Ascending aorta (tissue), 2 donors: ENCODE results near the gene ENGASE. TPM values are rescaled to one million over a fixed set of nuclear protein-coding genes. Genes with fewer than 3 reads are reported as not detected.

ENCODE experiments used
- DNase-seq, 2 donors: peaks; one replicate each; pipeline ENCODE4 v3.0.0-alpha.2; 2019; ENCODE audit warnings: low spot score in 2 of 2
- H3K27ac ChIP-seq, 2 donors: fragments of 200-600 bp; sonication (generic); one replicate each; pipeline ENCODE4 v1.5.1; 2016 to 2017; ENCODE audit warnings: mild to moderate bottlenecking in 1 of 2
- H3K27me3 ChIP-seq: fragments of 200-600 bp; sonication (generic); one replicate; pipeline ENCODE4 v1.5.1; 2017
- H3K36me3 ChIP-seq, 2 donors: fragments of 200-600 bp; sonication (generic); one replicate each; pipeline ENCODE4 v1.5.1; 2016
- H3K4me1 ChIP-seq, 2 donors: fragments of 200-600 bp; sonication (generic); one replicate each; pipeline ENCODE4 v1.5.1; 2016 to 2017; ENCODE audit warnings: mild to moderate bottlenecking in 1 of 2
- H3K4me3 ChIP-seq, 2 donors: fragments of 200-600 bp; sonication (generic); one replicate each; pipeline ENCODE4 v1.5.1; 2016 to 2017; ENCODE audit warnings: mild to moderate bottlenecking in 1 of 2
- H3K9me3 ChIP-seq, 2 donors: fragments of 200-600 bp; sonication (generic); one replicate each; pipeline ENCODE4 v1.5.1; 2016
- CTCF ChIP-seq, 3 experiments: fragments of 200-600 bp in 2 of 3; fragments of 450-650 bp in 1 of 3; sonication (generic) in 2 of 3; IDR thresholded peaks; one replicate each; pipeline ENCODE4 v1.5.1; 2016 to 2019; ENCODE audit warnings: antibody characterized with exemption in 3 of 3, mild to moderate bottlenecking in 1 of 3, moderate library complexity in 1 of 3
- intact Hi-C: fragments of 100-400 bp; cut with DNase I; formaldehyde crosslinking; loops from one replicate; pipeline ENCODE4 v1.15.1; 2023
- total RNA-seq: library from RNA; depleted of rRNA; stranded (reverse); fragments of >200 nt; gene quantifications from one replicate; pipeline ENCODE4 v1.1.0, GENCODE V29; 2016

Gene ENGASE
- total RNA-seq, 1 donor from 2014 or later = 13.2 TPM

GRCh38 chr17:79127534-79128135 lies 53.0 kb downstream of the ENGASE start:
- Histone ChIP-seq H3K9me3 (no peaks in the 10 kb centered on the region), H3K4me3 (no peak overlapping the region), H3K27me3 (no peaks in the 10 kb centered on the region), H3K27ac (no peak overlapping the region), H3K36me3 (no peaks in the 10 kb centered on the region), H3K4me1 (no peaks in the 10 kb centered on the region)
- TF ChIP-seq CTCF (IDR thresholded peaks at IDR 0.05) = no peak
- no peak for DNase-seq
- intact Hi-C loops = no loop called here

- no peak for DNase-seq
- H3K27me3 ChIP-seq = no peaks in the 10 kb centered on the region
- no peak for TF ChIP-seq CTCF (IDR thresholded peaks at IDR 0.05)
- no peaks in the 10 kb centered on the region for H3K9me3 ChIP-seq
- no peaks in the 10 kb centered on the region for H3K4me1 ChIP-seq
- intact Hi-C loops = no loop called here
- H3K27ac ChIP-seq = no peak overlapping the region
- H3K4me3 ChIP-seq = no peak overlapping the region
- H3K36me3 ChIP-seq = no peaks in the 10 kb centered on the region
Observed at GRCh38 chr17:79129523-79129922, 54.9 kb downstream of the ENGASE start.

- H3K4me3 ChIP-seq = no peak overlapping the region
- no peaks in the 10 kb centered on the region for H3K27me3 ChIP-seq
- no peaks in the 10 kb centered on the region for H3K4me1 ChIP-seq
- H3K9me3 ChIP-seq = no peaks in the 10 kb centered on the region
- no peak overlapping the region for H3K27ac ChIP-seq
- intact Hi-C loops = no loop called here
- no peak for DNase-seq
- H3K36me3 ChIP-seq = no peaks in the 10 kb centered on the region
- TF ChIP-seq CTCF (IDR thresholded peaks at IDR 0.05) = no peak
Observed at GRCh38 chr17:79130536-79131273, 56.1 kb downstream of the ENGASE start.

- H3K36me3 ChIP-seq = no peaks in the 10 kb centered on the region
- no peak overlapping the region for H3K27ac ChIP-seq
- no peak for TF ChIP-seq CTCF (IDR thresholded peaks at IDR 0.05)
- no peak for DNase-seq
- no peaks in the 10 kb centered on the region for H3K4me1 ChIP-seq
- no peak overlapping the region for H3K4me3 ChIP-seq
- H3K9me3 ChIP-seq = no peaks in the 10 kb centered on the region
- H3K27me3 ChIP-seq = no peaks in the 10 kb centered on the region
- intact Hi-C loops = no loop called here
Observed at GRCh38 chr17:79131274-79131635, 56.6 kb downstream of the ENGASE start.

GRCh38 chr17:79131701-79132100 lies 57.1 kb downstream of the ENGASE start:
- intact Hi-C loops = no loop called here
- Histone ChIP-seq H3K27ac (no peak overlapping the region), H3K4me3 (no peak overlapping the region), H3K27me3 (no peaks in the 10 kb centered on the region), H3K9me3 (no peaks in the 10 kb centered on the region), H3K36me3 (no peaks in the 10 kb centered on the region), H3K4me1 (no peaks in the 10 kb centered on the region)
- no peak for TF ChIP-seq CTCF (IDR thresholded peaks at IDR 0.05)
- no peak for DNase-seq
